Measurements from ENCODE around the gene KCMF1.
A peak's percentile ranks its signal among the peaks of the same experiment; 100 is the strongest.
"Not testable (repeated sequence)": the region's sequence is repeated elsewhere in the genome, so short reads cannot be mapped to it uniquely, and the experiment has no call there.

KCMF1 gene

DNA sequence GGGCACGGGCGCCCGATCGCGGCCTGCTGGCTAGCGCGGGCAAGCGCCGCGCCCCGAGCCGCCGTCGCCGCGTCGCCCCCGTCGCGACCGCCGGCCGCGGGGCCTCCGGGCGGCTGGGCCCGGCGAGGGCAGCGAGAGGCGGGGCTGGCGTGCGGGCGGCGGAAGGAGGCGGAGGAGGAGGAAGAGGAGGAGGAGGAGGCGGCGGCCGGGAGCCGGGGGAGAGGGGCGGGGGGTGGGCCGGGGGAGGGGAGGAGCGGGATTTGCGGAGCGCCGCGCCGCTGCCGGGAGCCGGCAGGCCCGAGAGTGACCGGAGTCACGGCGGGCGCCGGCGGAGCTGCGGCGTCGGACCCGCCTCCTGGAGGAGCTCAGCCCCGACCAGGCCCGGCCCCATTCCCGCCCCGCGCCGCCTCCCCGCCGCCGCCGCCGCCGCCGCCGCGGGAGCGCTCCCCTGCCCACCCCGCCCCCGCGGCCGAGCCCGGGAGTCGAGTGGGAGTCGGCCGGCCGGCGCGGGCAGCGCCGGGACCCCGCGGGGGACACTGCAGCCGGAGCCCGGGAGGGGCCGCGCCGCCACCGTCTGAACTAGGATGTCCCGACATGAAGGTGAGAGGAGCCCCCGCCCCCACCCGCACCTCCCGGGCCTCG, at the start of gene KCMF1:
Gene KCMF1, plus strand, starts transcription at position 294 of the 642 bp plus-strand sequence. Its CDS starts 291 bp downstream, at position 585.
- no peak for DNase-seq (ENCODE audit: low read depth)

DNA sequence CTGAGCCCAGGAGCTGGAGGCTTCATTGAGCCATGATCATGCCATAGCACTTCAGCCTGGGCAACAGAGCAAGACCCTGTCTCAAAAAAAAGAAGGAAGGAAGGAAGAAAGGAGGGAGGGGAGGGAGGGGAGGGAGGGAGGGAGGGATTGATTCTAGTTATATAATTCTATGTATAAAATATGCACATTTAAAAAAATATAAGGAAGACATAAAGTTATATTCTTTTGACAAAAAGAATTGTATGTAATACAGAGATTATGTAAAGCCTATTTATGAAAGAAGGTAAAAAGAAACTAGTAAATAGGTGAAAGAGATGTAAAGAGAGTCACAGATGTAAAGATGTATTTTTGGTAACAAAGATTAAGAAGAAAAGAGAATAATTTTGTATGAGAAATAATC, 48.0 kb upstream of the KCMF1 start:
- no peak for DNase-seq (ENCODE audit: low read depth)

DNA sequence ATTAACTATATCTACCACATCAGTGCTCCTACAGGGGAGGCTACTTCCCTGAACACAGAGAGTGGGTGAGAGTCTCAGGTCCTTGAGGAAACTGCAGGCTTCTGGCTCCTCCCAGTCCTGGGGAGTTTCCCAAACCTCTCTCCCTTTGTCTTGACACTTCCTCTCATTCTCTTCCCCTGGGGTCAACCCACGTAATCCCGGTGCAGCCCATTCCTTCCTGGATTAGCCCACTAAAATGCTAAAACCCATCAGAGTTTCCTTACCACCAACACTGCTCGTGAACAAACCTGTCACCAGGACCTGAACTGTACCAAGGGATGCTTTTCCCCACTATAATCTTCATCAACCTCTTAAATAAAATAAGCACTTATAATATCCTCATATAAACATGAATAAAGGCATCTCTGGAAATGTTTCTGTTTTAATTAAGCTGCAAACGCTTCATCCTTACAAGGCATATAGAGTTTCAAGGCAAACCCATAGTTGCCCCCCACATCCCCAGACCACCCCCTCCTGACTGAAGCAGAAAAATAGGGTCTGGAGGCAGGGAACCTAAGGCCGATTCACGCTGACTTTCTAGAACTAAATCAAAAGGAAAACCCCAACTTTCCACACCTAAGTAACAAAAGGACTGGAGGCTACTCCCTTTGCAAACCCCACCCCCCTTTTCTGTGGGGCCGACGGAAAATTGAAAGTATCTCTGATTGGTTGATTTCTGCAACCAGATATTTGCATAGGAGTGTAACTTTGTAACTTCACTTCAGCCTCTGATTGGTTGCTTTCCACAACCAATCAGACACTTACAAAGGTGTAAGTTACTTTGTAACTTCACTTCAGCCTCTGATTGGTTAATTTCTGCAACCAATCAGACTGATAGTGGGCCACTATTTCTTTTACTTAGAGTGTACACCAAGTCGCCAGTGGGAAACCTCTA, 46.5 kb upstream of the KCMF1 start:
- DNase-seq (ENCODE audit: low read depth): no peak

DNA sequence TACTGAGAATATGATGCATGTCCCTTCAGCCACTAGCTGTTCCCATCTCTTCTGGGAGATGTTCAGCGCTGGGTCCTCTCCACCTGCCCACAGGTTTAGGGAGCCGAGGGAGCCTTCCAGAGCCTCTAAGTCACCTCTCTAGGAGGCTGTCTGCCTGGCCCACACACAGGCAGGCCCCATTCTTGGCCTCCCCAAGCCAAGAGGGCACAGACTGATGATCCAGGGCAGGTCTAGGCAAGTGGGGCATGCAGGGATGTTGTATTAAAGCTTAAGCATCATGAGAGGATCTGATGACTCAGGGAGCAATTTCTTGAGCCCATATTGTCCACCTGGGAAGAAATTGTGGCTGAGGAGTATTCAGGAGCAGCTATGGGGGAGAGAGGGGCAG, 45.6 kb upstream of the KCMF1 start:
- DNase-seq (ENCODE audit: low read depth): no peak

DNA sequence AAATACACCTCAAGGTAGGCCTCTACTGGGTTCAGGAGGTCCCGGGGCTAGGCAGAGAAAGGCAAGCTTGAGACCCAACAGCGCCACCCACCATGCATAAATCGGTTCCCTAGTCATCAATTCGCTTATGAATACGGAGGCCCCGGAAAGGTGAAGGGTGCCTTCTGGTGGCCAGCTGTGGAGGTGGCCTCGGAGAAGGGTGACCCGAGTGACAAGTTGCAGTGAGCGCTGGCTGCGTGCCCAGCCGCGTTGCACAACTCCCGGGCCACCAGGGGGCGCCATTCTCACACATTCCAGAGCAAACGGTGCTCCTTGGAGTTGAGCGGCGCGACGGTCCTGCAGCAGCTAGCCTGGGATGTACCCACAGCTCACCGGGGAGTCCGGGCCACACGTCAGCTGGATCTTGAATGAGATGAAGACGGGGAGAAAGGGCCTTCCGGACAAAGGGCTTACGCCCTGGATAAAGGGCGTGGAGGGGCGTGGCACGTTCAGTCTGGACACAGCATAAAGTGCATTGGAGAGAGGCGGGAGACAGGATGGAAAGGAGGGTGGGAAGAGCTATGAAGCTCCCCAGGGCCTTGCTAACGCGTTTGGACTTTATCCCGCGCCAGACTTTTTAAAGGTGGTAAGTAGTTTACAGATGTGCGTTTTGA, 45.1 kb upstream of the KCMF1 start:
- peak; percentile 100 for DNase-seq (ENCODE audit: low read depth)

DNA sequence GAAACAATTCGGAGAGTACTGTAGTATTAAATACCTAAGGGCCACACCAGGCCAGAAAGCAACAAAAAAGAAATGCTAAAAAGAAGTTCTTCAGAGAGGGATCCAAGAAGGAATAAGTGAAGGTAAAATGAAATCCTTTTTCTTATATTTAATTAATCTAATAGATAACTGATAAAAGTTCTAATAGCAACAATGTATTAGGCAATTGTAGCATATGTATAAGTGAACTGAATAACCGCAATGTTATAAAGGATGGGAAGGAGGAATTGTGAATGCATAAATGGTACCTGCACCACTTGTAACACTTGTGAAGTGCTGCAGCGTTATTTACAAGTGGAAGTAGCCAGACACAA, 43.7 kb upstream of the KCMF1 start:
- DNase-seq (ENCODE audit: low read depth): no peak

DNA sequence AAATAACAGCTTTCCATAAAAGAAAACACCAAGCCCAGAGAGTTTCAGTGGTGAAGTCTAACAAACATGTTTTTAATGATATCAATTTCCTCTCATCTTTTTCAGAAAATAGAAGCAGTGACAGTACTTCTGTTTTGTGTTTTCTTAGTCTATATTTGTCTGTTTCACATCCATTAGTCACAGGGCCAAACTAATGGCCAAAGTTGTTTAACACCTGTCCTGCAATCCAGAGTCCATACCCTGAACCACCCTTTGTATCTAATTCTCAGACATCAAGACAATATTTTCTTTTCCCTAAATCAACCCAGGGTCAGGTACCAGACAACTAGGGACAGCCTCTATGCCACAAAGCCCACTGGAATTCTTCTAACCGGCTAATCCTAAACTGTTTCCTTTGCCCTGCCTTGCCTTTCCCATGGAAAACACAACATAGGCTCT, 39.6 kb upstream of the KCMF1 start:
- DNase-seq (ENCODE audit: low read depth): no peak

DNA sequence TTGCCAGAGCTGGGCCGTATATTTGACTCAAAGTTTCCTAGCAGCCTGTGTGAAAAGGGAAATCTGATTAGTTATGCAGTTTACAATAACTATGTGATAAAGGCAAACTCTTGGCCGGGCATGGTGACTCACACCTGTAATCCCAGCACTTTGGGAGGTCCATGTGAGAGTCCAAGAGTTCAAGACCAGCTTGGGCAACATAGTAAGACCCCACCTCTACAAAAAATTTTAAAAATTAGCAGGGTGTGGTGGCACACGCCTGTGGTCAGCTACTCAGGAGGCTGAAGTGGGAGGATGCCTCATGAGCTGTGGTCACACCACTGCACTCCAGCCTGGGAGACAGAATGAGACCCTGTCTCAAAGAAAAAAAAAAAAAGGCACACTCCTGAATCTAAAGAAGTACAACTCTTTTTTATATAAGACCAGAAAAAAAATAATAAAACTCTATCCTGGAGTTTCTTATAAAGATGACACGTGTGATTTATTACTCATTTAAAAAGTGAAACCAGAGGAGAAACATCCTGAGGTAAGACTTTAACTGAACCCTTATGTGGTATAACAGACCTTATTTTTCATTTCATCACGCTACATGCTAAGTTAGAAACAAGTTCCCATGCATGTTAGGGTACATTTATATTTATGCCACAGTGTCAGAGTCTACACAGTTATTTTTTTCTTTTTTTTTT, 32.6 kb upstream of the KCMF1 start:
- DNase-seq (ENCODE audit: low read depth): peak; percentile 81

DNA sequence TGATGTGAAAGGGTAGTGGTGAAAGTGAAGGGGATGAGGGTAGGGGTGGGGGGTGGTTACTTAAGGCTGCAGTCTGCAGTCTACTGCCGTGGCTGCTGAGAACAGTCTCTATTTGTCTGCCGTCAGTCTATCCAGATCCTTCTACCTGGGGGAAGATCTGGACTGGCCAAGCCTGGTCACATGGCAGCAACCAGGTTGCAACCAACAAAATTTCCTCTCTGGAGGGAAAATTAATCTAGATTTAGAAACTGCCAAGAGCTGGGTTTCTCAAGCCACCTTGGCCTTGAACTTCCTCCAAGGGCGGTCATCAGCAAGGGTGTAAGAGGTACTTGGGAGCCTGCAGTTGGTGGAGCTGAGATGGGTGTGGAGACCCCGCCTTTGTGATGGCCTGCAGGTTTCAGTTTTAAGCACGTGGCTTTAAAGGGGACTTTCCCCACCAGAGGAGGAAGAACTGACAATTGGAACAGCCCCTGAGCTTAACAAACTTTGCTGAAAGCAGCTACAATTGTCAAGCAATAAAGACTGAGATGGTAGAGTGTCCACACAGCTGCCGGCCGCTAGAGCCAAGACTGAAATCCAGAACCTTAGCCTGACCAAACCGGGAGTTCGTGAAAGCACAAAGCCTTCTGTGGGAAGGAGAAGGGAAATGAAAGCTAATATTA, 31.4 kb upstream of the KCMF1 start:
- no peak for DNase-seq (ENCODE audit: low read depth)

DNA sequence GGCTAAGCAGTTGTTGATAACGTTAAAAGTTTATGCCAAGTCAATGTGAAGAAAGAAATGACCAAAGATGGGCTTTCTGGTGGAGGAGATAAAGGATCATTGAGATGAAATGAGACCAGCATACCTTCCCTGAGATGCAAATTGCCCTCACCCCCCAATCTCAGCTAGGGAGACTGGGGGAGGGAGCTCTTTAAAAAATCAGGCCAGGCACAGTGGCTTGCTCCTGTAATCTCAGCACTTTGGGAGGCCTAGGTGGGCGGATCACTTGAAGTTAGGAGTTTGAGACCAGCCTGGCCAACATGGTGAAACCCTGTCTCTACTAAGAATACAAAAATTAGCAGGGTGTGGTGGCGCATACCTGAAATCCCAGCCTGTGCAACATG, 30.9 kb upstream of the KCMF1 start:
- DNase-seq (ENCODE audit: low read depth): no peak

DNA sequence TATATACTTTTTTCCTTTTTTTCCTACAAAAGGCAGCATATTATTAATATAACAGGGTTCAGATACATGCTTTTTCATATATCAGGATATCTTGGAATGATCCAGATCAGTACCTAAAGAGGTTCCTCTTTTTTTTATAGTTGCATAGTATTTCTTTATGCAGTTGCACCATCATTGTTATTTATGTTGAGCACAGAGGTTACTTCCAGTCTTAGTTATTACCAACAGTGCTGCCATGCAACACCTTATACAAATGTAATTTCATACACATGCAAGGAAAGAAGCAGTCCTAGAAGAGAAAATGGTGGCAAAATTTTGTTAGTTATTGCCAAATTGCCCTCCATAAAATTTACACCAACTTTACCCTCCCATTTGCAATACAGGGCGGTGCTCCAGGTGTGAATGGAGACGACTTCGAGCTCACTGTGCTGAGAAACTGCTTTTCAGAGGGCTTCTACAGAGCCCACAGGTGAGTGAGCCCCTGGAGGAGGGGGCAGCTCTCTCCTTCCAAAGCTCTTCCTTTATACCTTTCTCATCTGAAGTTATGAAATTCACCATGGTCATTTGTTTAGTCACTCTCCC, 30.0 kb upstream of the KCMF1 start:
- DNase-seq (ENCODE audit: low read depth): no peak

DNA sequence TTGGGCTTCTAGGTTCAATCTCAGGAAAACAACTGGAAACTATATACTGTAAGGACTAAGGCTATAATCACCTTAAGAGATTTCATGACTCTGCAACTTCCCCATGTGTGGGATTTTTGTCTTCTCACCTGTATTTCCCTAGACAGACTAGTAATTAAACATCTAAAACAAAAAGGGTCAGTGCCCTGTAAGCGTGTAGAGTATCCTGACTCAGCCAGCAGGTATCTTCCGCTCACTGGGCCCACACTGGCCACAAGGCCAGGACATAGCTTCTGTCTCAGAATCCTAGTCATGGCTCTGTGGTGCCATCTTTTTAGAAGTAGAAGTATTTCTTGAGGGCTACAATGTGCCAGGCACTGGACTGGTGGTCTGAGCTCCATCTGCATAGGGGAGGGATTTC, 28.8 kb upstream of the KCMF1 start:
- DNase-seq (ENCODE audit: low read depth): no peak

DNA sequence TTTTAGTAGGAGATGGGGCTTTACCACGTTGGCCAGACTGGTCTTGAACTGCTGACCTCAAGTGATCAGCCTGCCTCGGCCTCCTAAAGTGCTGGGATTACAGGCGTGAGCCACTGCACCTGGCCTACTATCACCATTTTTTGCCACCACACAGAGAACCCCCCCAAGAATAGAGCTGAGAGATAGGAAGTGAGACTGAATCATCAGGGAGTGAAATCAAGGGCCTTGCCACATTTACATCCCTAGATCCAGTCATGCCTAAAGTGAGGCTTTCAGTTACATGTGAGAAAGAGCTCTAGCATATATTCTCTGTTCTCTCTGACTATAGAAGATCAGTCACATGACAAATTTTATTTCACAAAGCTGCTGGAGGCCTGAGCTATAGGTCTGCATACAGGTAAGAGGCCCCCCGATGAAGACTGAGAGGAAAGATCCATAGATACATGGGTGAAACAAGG, 28.0 kb upstream of the KCMF1 start:
- no peak for DNase-seq (ENCODE audit: low read depth)

DNA sequence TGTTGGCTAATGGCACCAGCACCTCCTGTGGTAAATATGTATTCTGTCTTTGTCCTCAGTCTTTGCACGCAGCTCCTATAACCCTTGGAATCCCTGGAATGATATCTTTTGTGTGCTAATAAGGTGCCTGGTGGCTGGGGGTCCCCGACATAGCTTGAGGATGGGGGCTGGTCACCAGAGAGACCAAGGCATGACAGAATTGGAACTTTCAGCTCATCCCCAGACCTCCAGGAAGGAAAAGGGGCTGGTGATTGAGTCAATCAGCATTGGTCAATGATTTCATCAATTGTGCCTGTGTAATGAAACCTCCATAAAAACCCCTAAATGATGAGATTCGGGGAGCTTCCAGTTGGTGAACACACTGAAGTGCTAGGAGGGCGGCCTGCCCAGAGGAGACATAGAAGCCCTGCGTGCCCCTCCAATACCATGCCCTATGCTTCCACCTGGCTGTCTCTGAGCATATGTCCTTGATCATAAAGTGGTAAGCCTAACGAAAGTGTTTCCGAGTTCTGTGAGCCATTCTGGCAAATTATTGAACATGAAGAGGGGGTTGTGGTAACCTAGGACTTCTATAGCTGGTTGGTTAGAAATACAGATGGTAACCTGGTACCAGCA, 26.6 kb upstream of the KCMF1 start:
- DNase-seq (ENCODE audit: low read depth): no peak

DNA sequence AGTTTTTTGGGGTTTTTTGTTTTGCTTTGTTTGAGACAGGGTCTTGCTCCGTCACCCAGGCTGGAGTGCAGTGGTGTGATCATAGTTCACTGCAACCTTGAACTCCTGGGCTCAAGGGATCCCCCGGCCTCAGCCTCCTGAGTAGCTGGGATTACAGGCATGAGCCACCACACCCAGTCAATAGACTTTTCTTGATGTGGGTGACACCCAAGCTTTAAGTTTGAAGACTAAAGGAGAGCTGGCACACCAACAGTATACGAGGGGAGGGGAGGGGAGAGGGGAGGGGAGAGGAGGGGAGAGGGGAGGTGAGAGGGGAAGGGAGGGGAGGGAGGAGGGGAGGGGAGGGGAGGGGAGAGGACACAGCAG, 25.1 kb upstream of the KCMF1 start:
- DNase-seq (ENCODE audit: low read depth): not testable (repeated sequence)

DNA sequence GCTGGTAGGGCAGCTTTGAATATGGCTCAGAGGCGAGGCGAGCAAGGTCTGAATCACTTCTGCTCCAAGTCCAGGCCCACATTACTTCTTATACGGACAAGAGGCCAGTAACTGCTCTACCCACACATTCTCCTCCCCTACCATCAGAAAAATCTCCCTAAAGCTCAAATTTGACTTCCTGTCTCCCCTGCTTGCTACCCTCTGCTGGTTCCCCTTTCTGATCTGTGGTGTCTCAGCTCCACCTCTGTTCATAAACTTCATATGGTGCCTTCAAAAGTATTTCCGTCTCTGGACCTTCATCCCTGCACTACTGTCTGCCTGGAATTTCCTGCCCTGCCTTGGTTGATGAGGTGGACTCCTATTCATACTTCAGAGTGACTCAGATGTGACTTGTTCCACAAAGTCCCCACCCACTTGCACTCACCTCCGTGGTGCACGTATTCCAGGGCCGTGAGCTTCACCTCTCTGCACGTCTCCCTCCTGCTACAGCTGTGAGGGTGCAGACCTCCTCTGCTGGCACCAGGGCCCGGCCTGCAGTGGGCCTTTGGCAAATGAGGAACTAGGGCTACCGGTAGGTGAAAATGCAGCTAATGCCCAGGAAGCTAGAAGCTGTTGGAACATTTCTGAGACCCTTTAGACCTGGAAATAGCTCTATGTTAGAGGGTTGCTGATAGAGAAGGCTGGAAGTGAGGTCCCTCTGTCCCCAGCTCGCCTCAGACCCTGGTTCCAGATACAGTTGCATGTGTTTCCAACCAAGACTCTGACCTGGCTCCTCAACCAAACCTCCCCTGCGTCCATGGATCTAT, 24.6 kb upstream of the KCMF1 start:
- peak; percentile 99 for DNase-seq (ENCODE audit: low read depth)

DNA sequence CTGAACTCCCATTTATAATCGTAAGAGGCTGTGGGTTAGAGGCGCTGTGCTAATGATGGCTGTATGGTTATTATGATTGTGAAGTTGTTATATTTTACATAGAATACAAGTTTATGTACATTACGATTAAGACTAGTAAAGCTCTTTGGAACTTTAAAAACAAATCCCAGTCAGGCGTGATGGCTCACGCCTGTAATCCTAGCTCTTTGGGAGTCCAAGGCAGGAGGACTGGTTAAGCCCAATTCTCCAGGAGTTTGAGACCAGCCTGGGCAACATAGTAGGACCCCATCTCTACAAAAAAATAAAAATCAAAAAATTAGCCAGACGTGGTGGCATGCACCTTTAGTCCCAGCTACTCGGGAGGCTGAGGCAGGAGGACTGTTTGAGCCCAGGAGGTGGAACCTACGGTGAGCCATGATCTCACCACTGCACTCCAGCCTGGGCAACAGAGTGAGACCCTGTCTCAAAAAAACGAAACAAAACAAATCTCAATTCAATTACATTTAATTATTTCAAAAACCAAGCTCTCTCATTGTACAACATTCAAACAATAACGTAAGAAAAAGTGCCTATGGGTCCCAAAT, 23.9 kb upstream of the KCMF1 start:
- DNase-seq (ENCODE audit: low read depth): no peak

DNA sequence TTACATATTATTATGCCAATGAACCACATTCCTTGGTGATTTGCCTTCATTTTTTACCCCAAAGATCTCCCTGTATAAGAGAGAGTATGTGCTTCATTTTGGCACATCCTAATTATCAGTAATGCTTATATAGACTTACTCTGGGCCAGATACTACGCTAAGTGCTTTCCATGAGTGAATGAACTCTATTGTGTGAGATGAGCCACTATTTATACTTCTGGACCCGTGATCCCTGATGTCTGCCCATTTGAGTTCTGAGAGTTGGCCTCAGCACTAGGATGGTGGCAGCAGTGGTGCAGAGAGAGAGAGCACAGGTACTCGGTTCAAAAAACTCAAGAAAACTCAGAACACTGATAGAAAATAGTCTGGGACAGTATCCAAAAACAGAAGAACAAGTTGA, 17.4 kb upstream of the KCMF1 start:
- DNase-seq (ENCODE audit: low read depth): no peak

DNA sequence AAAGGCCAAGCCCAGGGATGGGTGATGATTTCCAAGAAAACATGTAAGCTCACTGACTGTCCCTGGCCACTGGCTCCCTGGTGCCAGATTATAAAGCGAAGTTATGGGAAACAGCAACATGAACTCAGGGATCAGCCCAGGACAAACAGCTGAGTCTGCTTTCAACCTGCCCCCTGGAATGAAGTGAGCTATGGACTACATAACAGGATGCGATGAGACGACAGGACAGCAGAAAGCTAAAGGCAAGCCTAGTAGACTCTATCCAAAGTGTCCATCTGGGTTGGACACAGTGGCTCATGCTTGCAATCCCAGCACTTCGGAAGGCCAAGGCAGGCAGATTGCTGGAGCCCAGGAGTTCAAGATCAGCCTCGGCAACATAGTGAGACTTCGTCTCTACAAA, 16.6 kb upstream of the KCMF1 start:
- no peak for DNase-seq (ENCODE audit: low read depth)

Measured in HS-27A (cell line).